Activated naive CD4-positive, alpha-beta T cell treated with anti-CD3 and anti-CD28 coated beads, Interleukin-2, amount 50 U/mL, for 24 hours (primary cell): Measurements from ENCODE around the gene ODC1.
"Not testable (repeated sequence)": the region's sequence is repeated elsewhere in the genome, so short reads cannot be mapped to it uniquely, and the experiment has no call there.

Experiments used
- H3K27ac Mint-ChIP-seq: one replicate; pipeline ENCODE4 v1.8.0; 2021; ENCODE audit warnings: mild to moderate bottlenecking, mixed read lengths
- H3K27me3 Mint-ChIP-seq: one replicate; pipeline ENCODE4 v1.8.0; 2021; ENCODE audit warnings: mixed read lengths
- H3K36me3 Mint-ChIP-seq: one replicate; pipeline ENCODE4 v1.8.0; 2021; ENCODE audit warnings: mixed read lengths
- H3K4me1 Mint-ChIP-seq: one replicate; pipeline ENCODE4 v1.8.0; 2021; ENCODE audit warnings: mixed read lengths
- H3K4me3 Mint-ChIP-seq: one replicate; pipeline ENCODE4 v1.8.0; 2021; ENCODE audit warnings: mild to moderate bottlenecking, mixed read lengths
- H3K9me3 Mint-ChIP-seq: one replicate; pipeline ENCODE4 v1.8.0; 2021; ENCODE audit warnings: mixed read lengths

Gene ODC1

DNA sequence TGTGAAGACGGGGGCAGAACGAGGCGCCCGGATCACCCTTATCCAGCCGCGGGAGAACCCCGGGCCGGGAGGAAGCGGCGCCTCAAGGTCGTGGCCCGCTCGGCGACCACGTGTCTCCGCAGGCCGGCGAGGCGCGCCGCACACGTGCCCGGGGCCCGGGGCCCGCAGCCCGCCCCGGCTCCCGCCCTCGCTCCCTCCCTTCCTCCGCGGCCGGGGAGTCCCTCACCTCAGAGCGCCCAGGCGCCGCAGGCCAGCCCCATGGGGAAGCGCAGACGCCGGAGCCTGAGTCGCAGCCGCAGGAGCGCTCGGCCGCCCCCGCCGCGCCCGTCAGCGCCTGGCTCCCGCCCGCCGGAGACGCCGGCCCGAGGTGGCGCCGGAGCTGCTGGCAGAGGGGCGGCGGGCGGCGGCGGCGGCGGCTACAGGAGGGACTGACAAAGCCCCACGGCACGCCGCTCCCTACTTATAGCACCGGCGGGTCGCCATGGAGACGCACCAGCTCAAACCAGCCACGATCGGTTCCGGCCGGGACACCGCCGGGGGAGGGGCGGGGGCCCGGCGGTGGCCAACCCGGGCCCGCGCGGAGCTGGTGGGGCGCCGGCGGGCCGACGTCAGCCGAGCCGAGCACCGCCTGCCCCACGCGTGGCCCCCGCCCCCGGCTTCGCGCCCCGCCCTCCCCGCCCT lies at the start of gene ODC1:
TSS of gene ODC1 (minus strand) at position 433 of the 681 bp plus-strand sequence. CDS start 3,295 bp downstream, outside the sequence.
- H3K36me3 Mint-ChIP-seq: peaks cover 20% of the 10 kb centered on the region
- peaks cover 43% of the 10 kb centered on the region for H3K4me1 Mint-ChIP-seq
- H3K27me3 Mint-ChIP-seq: no peaks in the 10 kb centered on the region
- peak within 1 kb of the TSS; percentile 99 for H3K27ac Mint-ChIP-seq
- peak within 1 kb of the TSS; percentile 100 for H3K4me3 Mint-ChIP-seq
- no peaks in the 10 kb centered on the region for H3K9me3 Mint-ChIP-seq

DNA sequence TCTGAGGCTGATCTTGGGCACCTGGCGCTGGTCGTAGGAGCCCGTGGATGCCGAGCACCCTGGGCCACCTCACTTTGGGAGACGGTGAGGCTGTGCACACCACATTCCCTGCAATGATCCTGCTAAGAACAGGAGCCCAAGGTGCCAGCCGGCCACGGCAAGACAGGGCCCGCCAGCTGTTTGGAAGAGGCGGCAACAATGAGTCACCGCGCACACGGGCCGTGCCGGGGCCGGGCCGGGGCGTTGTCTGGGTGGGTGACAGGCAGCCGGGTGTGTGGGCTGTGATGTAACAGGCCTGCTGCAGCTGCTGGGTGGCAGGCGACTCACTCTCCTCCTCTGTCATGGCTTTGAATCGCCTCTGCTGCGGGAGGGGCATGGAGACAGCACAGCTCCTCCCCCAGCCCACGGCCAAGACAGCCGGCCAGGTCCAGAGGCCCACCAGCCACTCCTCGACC lies 49.7 kb upstream of the ODC1 start:
- no peak overlapping the region for H3K27ac Mint-ChIP-seq
- no peak overlapping the region for H3K4me3 Mint-ChIP-seq
- no peaks in the 10 kb centered on the region for H3K27me3 Mint-ChIP-seq
- no peaks in the 10 kb centered on the region for H3K36me3 Mint-ChIP-seq
- H3K4me1 Mint-ChIP-seq: no peaks in the 10 kb centered on the region
- H3K9me3 Mint-ChIP-seq: no peaks in the 10 kb centered on the region

DNA sequence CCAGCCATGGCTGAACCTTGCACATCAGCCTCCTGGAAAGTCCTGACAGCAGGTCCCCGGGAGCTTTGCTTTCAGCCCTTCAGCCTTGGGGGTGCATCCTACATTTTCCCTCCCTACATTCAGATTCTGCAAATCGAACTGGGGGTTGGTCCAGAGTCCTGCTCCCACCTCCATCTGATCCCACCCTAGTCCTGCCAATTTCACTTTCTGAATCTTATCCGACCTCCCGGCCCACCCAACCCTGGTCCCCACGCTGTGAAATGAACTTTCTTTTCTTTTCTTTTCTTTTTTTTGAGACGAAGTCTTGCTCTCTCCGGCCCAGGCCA lies 47.8 kb upstream of the ODC1 start:
- H3K4me3 Mint-ChIP-seq: no peak overlapping the region
- H3K27ac Mint-ChIP-seq: no peak overlapping the region

DNA sequence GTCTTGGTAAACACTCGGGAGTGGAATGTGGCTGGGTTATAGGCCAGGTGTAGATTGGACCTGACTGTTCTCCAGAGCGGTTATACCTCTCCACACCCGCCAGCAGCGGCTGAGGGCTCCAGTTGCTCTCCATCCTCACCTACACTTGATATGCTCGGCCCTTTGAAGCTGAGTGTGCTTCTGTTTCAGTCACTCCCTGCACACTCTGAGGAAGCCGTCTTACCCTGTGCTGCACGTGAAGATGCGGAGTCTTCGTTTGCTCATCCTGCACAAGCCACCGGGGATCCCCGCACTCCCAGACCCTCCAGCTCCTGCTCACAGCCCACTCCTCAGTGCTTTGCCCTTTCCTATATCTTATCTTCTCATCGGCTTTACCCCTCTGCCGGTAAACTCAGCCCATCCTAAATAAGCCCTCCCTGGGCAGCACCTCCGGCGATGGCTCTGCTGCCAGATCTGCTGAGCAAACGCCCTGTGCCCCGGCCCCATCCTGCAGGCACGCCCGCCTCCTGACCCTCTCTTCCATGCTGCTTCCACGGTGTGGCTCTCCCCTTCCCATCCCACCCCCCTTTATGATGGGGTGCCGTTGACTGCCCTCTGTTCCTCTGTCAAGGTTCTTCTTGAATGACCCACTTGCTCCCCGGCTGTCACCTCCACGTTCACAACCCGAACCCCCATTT lies 47.3 kb upstream of the ODC1 start:
- Mint-ChIP-seq H3K9me3 (no peaks in the 10 kb centered on the region), H3K4me3 (no peak overlapping the region), H3K27ac (no peak overlapping the region), H3K27me3 (peaks cover 1% of the 10 kb centered on the region), H3K4me1 (no peaks in the 10 kb centered on the region), H3K36me3 (no peaks in the 10 kb centered on the region)

More for the DNA sequence above, 47.8 kb upstream of the ODC1 start:
- Mint-ChIP-seq H3K36me3 (no peaks in the 10 kb centered on the region), H3K4me1 (no peaks in the 10 kb centered on the region), H3K27me3 (peaks cover under 1% of the 10 kb centered on the region), H3K9me3 (no peaks in the 10 kb centered on the region)

DNA sequence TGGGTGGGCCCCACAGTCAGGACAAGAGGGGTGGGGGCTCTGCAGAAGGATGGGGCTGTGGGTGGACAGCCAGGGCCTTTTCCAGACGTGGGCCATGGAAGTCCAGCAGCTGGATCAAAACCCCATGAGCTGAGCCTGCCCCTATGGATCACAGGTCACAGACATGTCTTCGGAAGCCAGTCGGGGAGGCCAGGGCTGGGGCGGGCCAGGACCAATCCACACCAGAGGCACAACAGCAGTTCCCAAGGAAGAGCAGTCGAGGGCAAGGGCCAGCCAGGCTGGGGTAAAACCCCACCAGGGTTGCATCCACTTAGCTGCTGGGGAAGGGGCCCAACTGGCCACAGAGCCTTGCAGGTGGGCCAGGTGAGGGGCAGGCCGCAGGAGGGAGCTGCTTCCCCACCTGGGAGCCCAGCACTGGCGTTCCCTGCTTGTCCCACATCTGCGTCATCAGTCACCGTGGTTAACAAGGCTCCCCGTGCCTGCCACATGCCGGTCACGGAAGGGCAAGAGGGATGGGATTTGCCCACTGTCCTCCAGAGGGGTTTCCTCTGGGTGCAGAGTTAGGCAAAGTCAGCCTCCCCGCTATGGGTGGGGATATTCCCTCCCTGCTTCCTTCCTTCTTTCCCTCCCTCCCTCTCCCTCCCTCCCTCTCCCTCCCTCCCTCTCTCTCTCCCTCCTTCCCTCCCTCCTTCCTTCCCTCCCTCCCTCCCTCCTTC lies 46.4 kb upstream of the ODC1 start:
- no peaks in the 10 kb centered on the region for H3K4me1 Mint-ChIP-seq
- no peak overlapping the region for H3K27ac Mint-ChIP-seq
- H3K9me3 Mint-ChIP-seq: no peaks in the 10 kb centered on the region
- no peaks in the 10 kb centered on the region for H3K36me3 Mint-ChIP-seq
- no peak overlapping the region for H3K4me3 Mint-ChIP-seq
- peaks cover 5% of the 10 kb centered on the region for H3K27me3 Mint-ChIP-seq

DNA sequence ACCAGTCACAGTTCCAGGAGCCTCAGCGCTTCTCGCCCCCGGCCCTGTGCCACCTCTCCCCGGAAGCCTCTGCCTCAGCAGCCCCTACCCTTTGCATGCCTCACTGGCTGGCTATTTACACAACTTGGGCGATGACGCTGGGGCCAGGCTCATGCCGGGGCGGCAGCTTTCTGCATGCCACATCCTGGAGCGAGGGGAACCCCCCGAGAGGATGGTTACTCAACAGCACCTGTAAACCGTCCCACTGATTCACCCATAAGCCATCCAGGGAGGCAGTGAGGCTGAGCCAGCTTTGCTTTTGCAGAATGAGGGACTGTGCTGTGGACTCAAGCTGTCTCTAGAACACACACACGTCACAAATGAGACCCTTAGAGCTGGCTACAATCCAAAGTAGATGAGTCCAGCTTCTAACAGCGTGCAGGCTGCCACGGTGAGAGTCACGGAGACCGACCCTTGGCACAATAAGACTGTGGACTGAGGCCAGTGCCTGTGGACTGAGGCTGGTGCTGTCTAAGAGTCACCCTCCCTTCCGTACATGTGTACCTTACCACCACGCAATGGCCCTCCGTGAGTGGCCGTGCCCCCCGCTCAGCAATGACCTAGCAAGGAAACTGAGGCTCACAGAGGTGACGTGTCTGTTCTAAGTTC lies 45.6 kb upstream of the ODC1 start:
- H3K4me1 Mint-ChIP-seq: peaks cover under 1% of the 10 kb centered on the region

DNA sequence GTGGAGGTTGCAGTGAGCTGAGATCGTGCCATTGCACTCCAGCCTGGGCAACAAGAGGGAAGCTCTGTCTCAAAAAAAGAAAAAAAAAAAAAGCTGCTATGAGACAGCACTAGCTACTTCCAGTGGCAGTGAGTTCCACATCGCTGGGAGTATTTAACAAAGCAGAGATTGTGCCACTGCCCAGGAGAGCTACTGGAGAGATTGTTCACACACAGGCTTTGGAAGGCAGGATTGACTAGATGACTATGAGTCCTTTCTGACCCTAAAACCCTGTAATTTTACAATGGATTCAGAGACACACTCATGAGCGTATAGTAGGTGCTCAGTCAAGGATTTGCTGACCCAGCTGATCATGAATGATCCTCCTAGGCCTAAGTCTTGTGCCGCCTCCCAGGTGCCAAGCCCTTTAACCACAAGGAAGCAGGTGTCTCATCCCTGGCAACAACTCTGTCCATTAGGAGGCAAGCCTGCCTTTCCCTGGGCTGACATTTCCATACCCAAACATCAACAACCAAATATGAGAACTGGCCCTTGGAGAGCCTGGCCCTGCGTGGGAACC lies 45.0 kb upstream of the ODC1 start:
- H3K4me1 Mint-ChIP-seq: peaks cover 4% of the 10 kb centered on the region
- H3K36me3 Mint-ChIP-seq: peaks cover 2% of the 10 kb centered on the region
- H3K9me3 Mint-ChIP-seq: no peaks in the 10 kb centered on the region
- H3K4me3 Mint-ChIP-seq: no peak overlapping the region
- H3K27ac Mint-ChIP-seq: no peak overlapping the region
- H3K27me3 Mint-ChIP-seq: peaks cover 5% of the 10 kb centered on the region

More for the DNA sequence above, 45.6 kb upstream of the ODC1 start:
- Mint-ChIP-seq H3K4me3 (no peak overlapping the region), H3K9me3 (no peaks in the 10 kb centered on the region), H3K27me3 (peaks cover 5% of the 10 kb centered on the region), H3K27ac (no peak overlapping the region), H3K36me3 (peaks cover under 1% of the 10 kb centered on the region)

DNA sequence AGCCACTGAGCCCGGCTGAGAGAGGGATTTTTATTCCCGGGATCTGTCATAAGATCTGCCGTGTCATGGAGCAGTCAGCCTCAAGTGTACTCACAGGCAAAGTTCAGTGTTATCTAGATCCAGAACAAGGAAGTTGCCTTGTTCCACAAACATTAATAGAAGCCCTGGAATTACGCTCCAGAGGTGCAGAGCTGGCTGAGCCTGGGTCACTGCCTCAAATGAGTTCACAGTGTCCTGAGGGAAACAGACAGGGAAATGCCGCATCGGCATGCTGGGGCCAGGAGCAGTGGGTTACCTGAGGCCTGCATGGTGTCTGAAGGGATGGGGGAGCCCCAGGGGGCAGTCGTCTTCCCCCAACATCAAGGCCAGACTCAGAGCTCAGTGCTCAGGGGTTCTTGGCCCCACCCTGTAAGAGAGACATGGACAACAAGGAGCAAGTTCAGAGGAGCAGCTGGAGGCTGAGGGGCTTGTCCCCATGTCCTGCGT lies 42.7 kb upstream of the ODC1 start:
- no peak overlapping the region for H3K27ac Mint-ChIP-seq
- H3K9me3 Mint-ChIP-seq: no peaks in the 10 kb centered on the region
- no peak overlapping the region for H3K4me3 Mint-ChIP-seq
- H3K4me1 Mint-ChIP-seq: peaks cover 4% of the 10 kb centered on the region
- H3K27me3 Mint-ChIP-seq: peaks cover 5% of the 10 kb centered on the region
- H3K36me3 Mint-ChIP-seq: peaks cover 2% of the 10 kb centered on the region

DNA sequence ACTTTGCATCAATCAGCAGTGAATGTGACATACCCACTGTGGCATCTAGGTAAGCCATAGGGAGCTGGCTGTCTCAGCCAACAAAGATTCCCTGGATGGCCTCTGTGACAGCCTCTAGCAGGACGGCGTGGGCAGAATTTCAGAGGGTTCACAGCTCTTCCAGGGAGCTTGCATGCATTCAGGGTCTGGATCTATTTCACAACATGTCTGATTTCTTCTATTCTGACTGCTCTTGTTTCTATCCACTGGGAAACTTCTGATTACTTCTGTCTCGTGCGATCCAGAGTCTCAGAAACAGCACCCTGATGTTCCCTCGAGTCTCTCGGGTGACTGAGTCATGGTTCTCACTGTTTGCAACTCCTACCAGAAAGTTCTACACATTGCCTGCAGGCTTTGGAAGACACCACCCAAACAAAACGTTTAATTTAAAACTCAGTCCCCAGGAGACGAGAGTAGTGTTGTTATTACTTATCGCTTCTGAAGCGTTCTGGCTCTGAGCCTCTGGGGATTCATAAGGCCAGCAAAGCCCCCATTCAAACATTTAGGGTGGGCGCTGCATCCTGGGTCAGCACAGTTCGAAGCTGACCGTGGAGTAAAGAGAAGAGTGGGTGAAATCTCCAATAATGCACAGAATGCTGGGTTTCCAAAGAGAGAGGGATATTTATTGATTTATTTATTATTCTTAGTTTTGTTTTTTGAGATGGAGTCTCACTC lies 41.9 kb upstream of the ODC1 start:
- H3K9me3 Mint-ChIP-seq: no peaks in the 10 kb centered on the region
- H3K36me3 Mint-ChIP-seq: peaks cover 2% of the 10 kb centered on the region
- peaks cover 5% of the 10 kb centered on the region for H3K27me3 Mint-ChIP-seq
- peak overlapping the region; percentile 65 for H3K27ac Mint-ChIP-seq
- no peak overlapping the region for H3K4me3 Mint-ChIP-seq
- peaks cover 4% of the 10 kb centered on the region for H3K4me1 Mint-ChIP-seq

DNA sequence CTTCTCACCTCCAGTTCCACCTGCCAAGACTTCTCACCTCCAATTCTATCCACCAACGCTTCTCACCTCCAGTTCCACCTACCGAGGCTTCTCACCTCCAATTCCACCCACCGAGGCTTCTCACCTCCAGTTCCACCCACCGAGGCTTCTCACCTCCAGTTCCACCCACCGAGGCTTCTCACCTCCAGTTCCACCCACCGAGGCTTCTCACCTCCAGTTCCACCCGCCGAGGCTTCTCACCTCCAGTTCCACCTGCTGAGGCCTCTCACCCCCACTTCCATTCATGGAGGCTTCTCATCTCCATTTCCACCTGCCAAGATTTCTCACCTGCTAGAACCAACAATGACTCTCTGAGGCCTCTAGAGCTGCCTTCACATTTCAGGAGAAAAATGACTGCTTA lies 40.0 kb upstream of the ODC1 start:
- peak overlapping the region; percentile 13 for H3K27ac Mint-ChIP-seq
- not testable (repeated sequence) for H3K4me1 Mint-ChIP-seq, H3K9me3 Mint-ChIP-seq, H3K27me3 Mint-ChIP-seq, H3K36me3 Mint-ChIP-seq, H3K4me3 Mint-ChIP-seq

DNA sequence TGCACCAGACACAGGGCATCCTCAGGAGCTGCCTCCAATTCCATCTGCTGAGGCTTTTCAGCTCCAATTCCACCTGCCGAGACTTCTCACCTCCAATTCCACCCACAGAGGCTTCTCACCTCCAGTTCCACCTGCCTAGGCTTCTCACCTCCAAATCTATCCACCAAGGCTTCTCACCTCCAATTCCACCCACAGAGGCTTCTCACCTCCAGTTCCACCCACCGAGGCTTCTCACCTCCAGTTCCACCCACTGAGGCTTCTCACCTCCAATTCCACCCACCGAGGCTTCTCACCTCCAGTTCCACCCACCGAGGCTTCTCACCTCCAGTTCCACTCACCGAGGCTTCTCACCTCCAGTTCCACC lies 39.6 kb upstream of the ODC1 start:
- H3K4me3 Mint-ChIP-seq, H3K9me3 Mint-ChIP-seq, H3K4me1 Mint-ChIP-seq, H3K27me3 Mint-ChIP-seq, H3K36me3 Mint-ChIP-seq, H3K27ac Mint-ChIP-seq: not testable (repeated sequence)

DNA sequence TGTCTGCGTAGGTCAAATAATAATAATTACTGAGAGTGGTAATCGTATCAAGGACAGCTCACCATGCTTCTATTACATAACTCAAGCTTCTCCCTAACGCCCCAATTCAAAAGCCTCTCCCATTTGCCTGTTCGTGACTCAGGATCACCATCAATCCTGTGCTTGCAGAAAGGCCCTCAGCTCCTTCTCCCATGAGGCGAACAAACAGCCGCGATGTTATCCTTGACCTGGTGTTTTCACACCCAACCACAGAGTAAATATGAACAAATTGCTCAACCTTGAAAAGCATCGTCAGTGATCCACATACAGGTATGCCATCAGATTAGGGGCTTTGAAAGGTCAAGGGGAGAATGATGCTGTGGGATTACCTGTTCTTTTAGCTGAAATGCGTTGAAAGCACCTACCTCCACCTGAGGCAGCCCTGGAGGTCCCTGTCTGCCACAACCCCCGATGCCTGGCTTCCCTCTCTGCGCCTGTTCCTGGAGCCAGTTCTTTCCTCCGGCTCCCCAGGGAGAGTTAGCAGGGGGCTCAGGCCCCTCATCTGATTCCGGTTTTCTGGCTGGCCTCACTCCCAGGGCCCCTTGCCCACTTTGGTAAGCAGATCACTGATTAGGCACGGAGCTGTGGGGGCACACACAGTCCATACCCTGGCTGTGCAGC lies 39.1 kb upstream of the ODC1 start:
- H3K9me3 Mint-ChIP-seq: no peaks in the 10 kb centered on the region
- peaks cover 2% of the 10 kb centered on the region for H3K36me3 Mint-ChIP-seq
- no peak overlapping the region for H3K27ac Mint-ChIP-seq
- H3K4me1 Mint-ChIP-seq: peaks cover 4% of the 10 kb centered on the region
- H3K27me3 Mint-ChIP-seq: peaks cover 5% of the 10 kb centered on the region
- H3K4me3 Mint-ChIP-seq: no peak overlapping the region

DNA sequence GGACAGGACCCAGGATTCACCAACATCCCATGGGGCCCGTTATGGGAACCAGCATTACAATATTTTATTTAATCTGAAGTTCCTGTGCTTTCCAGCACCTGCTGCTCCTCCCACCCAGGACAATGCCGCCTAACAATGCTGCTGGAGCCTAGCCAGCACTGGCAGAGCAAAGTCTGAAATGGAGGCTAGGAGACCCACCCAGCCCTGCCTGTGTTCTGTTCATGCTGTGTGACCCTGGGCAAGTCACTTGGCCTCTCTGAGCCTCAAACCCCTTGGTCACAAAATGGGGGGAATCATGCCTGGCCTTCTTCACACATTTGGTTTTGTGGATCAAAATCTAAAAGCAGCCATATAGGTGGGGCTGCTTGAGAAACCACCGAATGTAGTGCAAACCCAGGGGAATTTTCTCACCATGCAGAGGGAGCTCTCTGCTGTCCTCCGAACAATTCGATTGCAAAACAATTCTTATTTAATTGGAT lies 38.5 kb upstream of the ODC1 start:
- H3K27ac Mint-ChIP-seq: no peak overlapping the region
- H3K27me3 Mint-ChIP-seq: peaks cover 5% of the 10 kb centered on the region
- peaks cover 2% of the 10 kb centered on the region for H3K36me3 Mint-ChIP-seq
- H3K9me3 Mint-ChIP-seq: no peaks in the 10 kb centered on the region
- H3K4me1 Mint-ChIP-seq: peaks cover 4% of the 10 kb centered on the region
- no peak overlapping the region for H3K4me3 Mint-ChIP-seq

DNA sequence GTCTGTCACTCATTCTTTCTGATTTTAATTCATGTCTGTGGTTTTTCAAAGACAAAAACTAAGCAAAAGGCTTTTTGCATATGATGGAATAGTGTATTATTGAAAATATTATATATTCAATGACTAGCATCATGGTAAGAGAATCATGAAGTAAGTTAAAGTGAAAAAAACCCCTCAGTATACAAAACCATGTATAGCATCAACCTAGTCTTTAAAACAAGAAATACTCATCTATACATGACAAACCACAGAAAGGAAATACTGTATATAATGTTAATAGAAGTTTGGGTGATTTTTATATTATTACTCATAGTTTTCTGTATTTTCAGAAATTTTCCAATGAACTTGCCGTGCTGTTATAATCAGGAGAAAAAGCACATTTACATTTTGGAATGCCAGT lies 38.0 kb upstream of the ODC1 start:
- Mint-ChIP-seq H3K4me1 (peaks cover 4% of the 10 kb centered on the region), H3K27me3 (peaks cover 5% of the 10 kb centered on the region), H3K36me3 (peaks cover 2% of the 10 kb centered on the region), H3K9me3 (no peaks in the 10 kb centered on the region), H3K4me3 (no peak overlapping the region), H3K27ac (no peak overlapping the region)
